Brain microvascular endothelial cell (primary cell): Measurements from ENCODE around the gene CYFIP2.
A peak's percentile ranks its signal among the peaks of the same experiment; 100 is the strongest.

Experiments
- DNase-seq: peaks from one replicate; pipeline ENCODE4 v3.0.0-alpha.2; 2020
- H3K27ac ChIP-seq: fragments of 250-450 bp; sonication (Bioruptor Pico); 2 replicates; pipeline ENCODE4 v1.5.1; 2020; ENCODE audit warnings: mild to moderate bottlenecking, moderate library complexity
- H3K27me3 ChIP-seq: fragments of 250-450 bp; sonication (Bioruptor Pico); replicated peaks from 2 replicates; pipeline ENCODE4 v1.5.1; 2020; ENCODE audit warnings: mild to moderate bottlenecking
- H3K36me3 ChIP-seq: fragments of 250-450 bp; sonication (Bioruptor Pico); replicated peaks from 2 replicates; pipeline ENCODE4 v1.5.1; 2020; ENCODE audit warnings: mild to moderate bottlenecking
- H3K4me3 ChIP-seq: 2 replicates; pipeline ENCODE4 v1.5.1; 2011; ENCODE audit warnings: low read depth, mild to moderate bottlenecking, control low read depth, low read length, moderate library complexity
- CTCF ChIP-seq: IDR thresholded peaks from 2 replicates; pipeline ENCODE4 v1.5.1; 2011; ENCODE audit warnings: low read depth, mild to moderate bottlenecking, moderate library complexity, low read length, control low read depth, inconsistent platforms; ENCODE audit errors: missing control alignments
- in situ Hi-C: cut with HindIII; loops from 2 replicates; pipeline ENCODE4 v1.10.0; 2017; ENCODE audit warnings: low sequenced_read_pairs, low pct_ligation_motif_present

Gene CYFIP2

GRCh38 chr5:157384971-157385709 lies 119.2 kb downstream of the CYFIP2 start:
- H3K27me3 ChIP-seq = no peaks in the 10 kb centered on the region
- in situ Hi-C loops = no loop called here
- DNase-seq = peak; percentile 99
- peak overlapping the region; percentile 99 for H3K27ac ChIP-seq
- H3K36me3 ChIP-seq = no peaks in the 10 kb centered on the region
- H3K4me3 ChIP-seq = no peak overlapping the region
- TF ChIP-seq CTCF = peak; percentile 8

GRCh38 chr5:157387041-157387563 lies 121.2 kb downstream of the CYFIP2 start:
- in situ Hi-C loops = no loop called here
- Histone ChIP-seq H3K27ac (peak overlapping the region; percentile 99), H3K27me3 (no peaks in the 10 kb centered on the region), H3K36me3 (no peaks in the 10 kb centered on the region), H3K4me3 (no peak overlapping the region)
- no peak for TF ChIP-seq CTCF
- no peak for DNase-seq

GRCh38 chr5:157387683-157388093 lies 121.8 kb downstream of the CYFIP2 start:
- Histone ChIP-seq H3K27me3 (no peaks in the 10 kb centered on the region), H3K36me3 (no peaks in the 10 kb centered on the region), H3K27ac (peak overlapping the region; percentile 99), H3K4me3 (no peak overlapping the region)
- in situ Hi-C loops = no loop called here
- peak; percentile 88 for DNase-seq
- TF ChIP-seq CTCF = no peak

GRCh38 chr5:157388111-157388710 lies 122.3 kb downstream of the CYFIP2 start:
- Histone ChIP-seq H3K4me3 (no peak overlapping the region), H3K27me3 (no peaks in the 10 kb centered on the region), H3K27ac (peak overlapping the region; percentile 99), H3K36me3 (no peaks in the 10 kb centered on the region)
- in situ Hi-C loops = no loop called here
- no peak for TF ChIP-seq CTCF
- DNase-seq = no peak

- Histone ChIP-seq H3K4me3 (no peak overlapping the region), H3K27ac (no peak overlapping the region), H3K36me3 (no peaks in the 10 kb centered on the region), H3K27me3 (no peaks in the 10 kb centered on the region)
- no peak for TF ChIP-seq CTCF
- DNase-seq = no peak
- in situ Hi-C loops = no loop called here
Measured at GRCh38 chr5:157389103-157389502, 123.2 kb downstream of the CYFIP2 start.
